MM.1S (cell line): ENCODE data around the gene TFRC.

Experiments used
- DNase-seq: peaks from one replicate; pipeline ENCODE4 v3.0.0-alpha.2; 2015
- H2AFZ ChIP-seq: fragments of 300-600 bp; sonication (generic); 2 replicates; pipeline ENCODE4 v1.6.0; 2016; ENCODE audit warnings: antibody characterized with exemption, low read length
- H3F3A ChIP-seq: fragments of 300-600 bp; sonication (generic); 2 replicates; pipeline ENCODE4 v1.6.1; 2016; ENCODE audit warnings: mild to moderate bottlenecking, antibody characterized with exemption, low read length, moderate library complexity, mixed read lengths; ENCODE audit not compliant: insufficient read depth
- H3K27ac ChIP-seq: fragments of 300-600 bp; sonication (generic); 2 replicates; pipeline ENCODE4 v1.5.1; 2016; ENCODE audit warnings: mild to moderate bottlenecking, low read length
- H3K27me3 ChIP-seq: fragments of 300-600 bp; sonication (generic); replicated peaks from 2 replicates; pipeline ENCODE4 v1.6.0; 2016; ENCODE audit warnings: low read length; ENCODE audit not compliant: insufficient read depth
- H3K36me3 ChIP-seq: fragments of 300-600 bp; sonication (generic); replicated peaks from 2 replicates; pipeline ENCODE4 v1.6.1; 2016; ENCODE audit warnings: mild to moderate bottlenecking, low read length, mixed read lengths; ENCODE audit not compliant: insufficient read depth
- H3K4me1 ChIP-seq: fragments of 300-600 bp; sonication (generic); 2 replicates; pipeline ENCODE4 v1.6.1; 2016; ENCODE audit warnings: low read length, mixed read lengths
- H3K4me2 ChIP-seq: fragments of 300-600 bp; sonication (generic); 2 replicates; pipeline ENCODE4 v1.6.0; 2016; ENCODE audit warnings: low read depth, low read length
- H3K4me3 ChIP-seq: fragments of 300-600 bp; sonication (generic); 2 replicates; pipeline ENCODE4 v1.5.1; 2016; ENCODE audit warnings: low read length, mixed read lengths
- H3K79me2 ChIP-seq: fragments of 300-600 bp; sonication (generic); 2 replicates; pipeline ENCODE4 v1.6.1; 2016; ENCODE audit warnings: mixed run types, low read length, mixed read lengths
- H3K9ac ChIP-seq: fragments of 300-600 bp; sonication (generic); 2 replicates; pipeline ENCODE4 v1.6.1; 2016; ENCODE audit warnings: low read length, mixed read lengths
- H3K9me2 ChIP-seq: fragments of 300-600 bp; sonication (generic); replicated peaks from 2 replicates; pipeline ENCODE4 v1.6.1; 2016; ENCODE audit warnings: mild to moderate bottlenecking, low read length, mixed read lengths; ENCODE audit not compliant: insufficient read depth
- H3K9me3 ChIP-seq: fragments of 300-600 bp; sonication (generic); replicated peaks from 2 replicates; pipeline ENCODE4 v1.6.1; 2016; ENCODE audit warnings: mild to moderate bottlenecking, low read length, mixed read lengths; ENCODE audit not compliant: insufficient read depth
- H4K20me1 ChIP-seq: fragments of 300-600 bp; sonication (generic); 2 replicates; pipeline ENCODE4 v1.6.1; 2016; ENCODE audit warnings: mild to moderate bottlenecking, low read length, moderate library complexity, mixed read lengths; ENCODE audit not compliant: insufficient read depth
- CTCF ChIP-seq: fragments of 300-600 bp; sonication (generic); IDR thresholded peaks from 2 replicates; pipeline ENCODE4 v1.5.1; 2016; ENCODE audit warnings: antibody characterized with exemption, low read length, mixed read lengths
- EZH2 ChIP-seq: fragments of 300-600 bp; sonication (generic); optimal IDR thresholded peaks from 2 replicates; pipeline ENCODE3; 2017; ENCODE audit warnings: low read depth, mild to moderate bottlenecking, antibody characterized with exemption, low read length, mixed read lengths
- EZH2phosphoT487 ChIP-seq: fragments of 300-600 bp; sonication (generic); IDR thresholded peaks from 2 replicates; pipeline ENCODE4 v1.6.1; 2018; ENCODE audit warnings: antibody characterized with exemption, low read length

Gene TFRC

GRCh38 chr3:196009456-196009855 lies 72.4 kb downstream of the TFRC start:
- peaks cover 3% of the 10 kb centered on the region for H3K27me3 ChIP-seq
- H3K4me1 ChIP-seq: no peaks in the 10 kb centered on the region
- no peak overlapping the region for H2AFZ ChIP-seq
- H4K20me1 ChIP-seq: no peaks in the 10 kb centered on the region
- H3K36me3 ChIP-seq: no peaks in the 10 kb centered on the region
- no peaks in the 10 kb centered on the region for H3K9me3 ChIP-seq
- no peaks in the 10 kb centered on the region for H3K9me2 ChIP-seq
- no peak overlapping the region for H3K4me2 ChIP-seq
- H3K4me3 ChIP-seq: no peak overlapping the region
- H3K27ac ChIP-seq: no peak overlapping the region
- H3K9ac ChIP-seq: no peak overlapping the region
- DNase-seq: no peak
- no peak for TF ChIP-seq EZH2
- TF ChIP-seq EZH2phosphoT487: no peak
- TF ChIP-seq CTCF: no peak
- no peaks in the 10 kb centered on the region for H3K79me2 ChIP-seq
- no peaks in the 10 kb centered on the region for H3F3A ChIP-seq

GRCh38 chr3:196008929-196009328 lies 73.0 kb downstream of the TFRC start:
- Histone ChIP-seq H3K4me1 (no peaks in the 10 kb centered on the region), H4K20me1 (no peaks in the 10 kb centered on the region), H3K27me3 (peaks cover 8% of the 10 kb centered on the region), H3F3A (no peaks in the 10 kb centered on the region), H3K4me3 (no peak overlapping the region), H3K4me2 (no peak overlapping the region), H3K36me3 (no peaks in the 10 kb centered on the region), H3K9ac (no peak overlapping the region), H3K9me3 (no peaks in the 10 kb centered on the region), H2AFZ (no peak overlapping the region), H3K27ac (no peak overlapping the region), H3K79me2 (no peaks in the 10 kb centered on the region), H3K9me2 (no peaks in the 10 kb centered on the region)
- DNase-seq: no peak
- no peak for TF ChIP-seq CTCF
- TF ChIP-seq EZH2: no peak
- no peak for TF ChIP-seq EZH2phosphoT487

GRCh38 chr3:196008387-196008786 lies 73.5 kb downstream of the TFRC start:
- TF ChIP-seq EZH2 (no peak), CTCF (no peak), EZH2phosphoT487 (no peak)
- Histone ChIP-seq H3K27me3 (peaks cover 14% of the 10 kb centered on the region), H2AFZ (no peak overlapping the region), H3K9ac (no peak overlapping the region), H3K9me2 (no peaks in the 10 kb centered on the region), H3K4me2 (no peak overlapping the region), H3K79me2 (no peaks in the 10 kb centered on the region), H3K4me1 (no peaks in the 10 kb centered on the region), H3K27ac (no peak overlapping the region), H3F3A (no peaks in the 10 kb centered on the region), H4K20me1 (no peaks in the 10 kb centered on the region), H3K4me3 (no peak overlapping the region), H3K9me3 (no peaks in the 10 kb centered on the region), H3K36me3 (no peaks in the 10 kb centered on the region)
- DNase-seq: no peak
